ENCODE results near the gene GJB6.

The GJB6 gene

GRCh38 chr13:20193162-20193906 is 38.8 kb downstream of the GJB6 start:
- Histone ChIP-seq H3K9me3 (ENCODE audit: control insufficient read depth, low read length) (no peaks in the 10 kb centered on the region), H3K9ac (no peak overlapping the region), H3K79me2 (no peaks in the 10 kb centered on the region), H2AFZ (peak overlapping the region; percentile 68), H3K36me3 (ENCODE audit: control insufficient read depth, insufficient read depth, low read length) (no peaks in the 10 kb centered on the region), H3K27ac (no peak overlapping the region), H3K4me2 (ENCODE audit: low read length) (peak overlapping the region; percentile 81), H3K27me3 (ENCODE audit: control insufficient read depth, insufficient read depth, low read length) (no peaks in the 10 kb centered on the region), H3K4me3 (ENCODE audit: low read depth, low read length) (peak overlapping the region; percentile 43), H3K4me1 (no peaks in the 10 kb centered on the region)
- TF ChIP-seq CTCF (IDR thresholded peaks at IDR 0.05): no peak

GRCh38 chr13:20192836-20193161 is 39.3 kb downstream of the GJB6 start, which contains the start of gene GJB2:
GJB2 (minus strand) TSS chr13:20192938; CDS start chr13:20189581, 3,357 bp downstream.
- no peaks in the 10 kb centered on the region for H3K36me3 ChIP-seq (ENCODE audit: control insufficient read depth, insufficient read depth, low read length)
- H3K79me2 ChIP-seq: no peaks in the 10 kb centered on the region
- no peaks in the 10 kb centered on the region for H3K4me1 ChIP-seq
- peak within 1 kb of the TSS; percentile 68 for H2AFZ ChIP-seq
- H3K27me3 ChIP-seq (ENCODE audit: control insufficient read depth, insufficient read depth, low read length): no peaks in the 10 kb centered on the region
- no peak within 1 kb of the TSS for H3K27ac ChIP-seq
- peak within 1 kb of the TSS; percentile 81 for H3K4me2 ChIP-seq (ENCODE audit: low read length)
- peak within 1 kb of the TSS; percentile 43 for H3K4me3 ChIP-seq (ENCODE audit: low read depth, low read length)
- H3K9ac ChIP-seq: no peak within 1 kb of the TSS
- no peak for TF ChIP-seq CTCF (IDR thresholded peaks at IDR 0.05)
- no peaks in the 10 kb centered on the region for H3K9me3 ChIP-seq (ENCODE audit: control insufficient read depth, low read length)

GRCh38 chr13:20192158-20192835 is 39.8 kb downstream of the GJB6 start:
- Histone ChIP-seq H3K27me3 (ENCODE audit: control insufficient read depth, insufficient read depth, low read length) (no peaks in the 10 kb centered on the region), H3K36me3 (ENCODE audit: control insufficient read depth, insufficient read depth, low read length) (no peaks in the 10 kb centered on the region), H3K9me3 (ENCODE audit: control insufficient read depth, low read length) (no peaks in the 10 kb centered on the region), H3K4me1 (no peaks in the 10 kb centered on the region), H3K27ac (no peak overlapping the region), H3K4me2 (ENCODE audit: low read length) (peak overlapping the region; percentile 81), H3K4me3 (ENCODE audit: low read depth, low read length) (peak overlapping the region; percentile 41), H2AFZ (peak overlapping the region; percentile 68), H3K79me2 (no peaks in the 10 kb centered on the region), H3K9ac (no peak overlapping the region)
- TF ChIP-seq CTCF (IDR thresholded peaks at IDR 0.05): no peak

GRCh38 chr13:20191311-20192157 is 40.6 kb downstream of the GJB6 start:
- H3K36me3 ChIP-seq (ENCODE audit: control insufficient read depth, insufficient read depth, low read length): no peaks in the 10 kb centered on the region
- H3K27ac ChIP-seq: no peak overlapping the region
- H3K79me2 ChIP-seq: no peaks in the 10 kb centered on the region
- H2AFZ ChIP-seq: peak overlapping the region; percentile 68
- no peak overlapping the region for H3K9ac ChIP-seq
- H3K4me3 ChIP-seq (ENCODE audit: low read depth, low read length): no peak overlapping the region
- TF ChIP-seq CTCF (IDR thresholded peaks at IDR 0.05): no peak
- peak overlapping the region; percentile 81 for H3K4me2 ChIP-seq (ENCODE audit: low read length)
- H3K4me1 ChIP-seq: no peaks in the 10 kb centered on the region
- H3K27me3 ChIP-seq (ENCODE audit: control insufficient read depth, insufficient read depth, low read length): no peaks in the 10 kb centered on the region
- no peaks in the 10 kb centered on the region for H3K9me3 ChIP-seq (ENCODE audit: control insufficient read depth, low read length)

All from parathyroid adenoma (tissue), 2 donors.